H7 (cell line): ENCODE measurements around the gene GALNT18. TPM values are rescaled to one million over a fixed set of nuclear protein-coding genes. Genes with fewer than 3 reads are reported as not detected.

ENCODE experiments used
- DNase-seq: peaks from one replicate; pipeline ENCODE4 v3.0.0; 2012
- H3K27me3 ChIP-seq: 2 replicates; pipeline ENCODE4 v1.6.0; 2011; ENCODE audit warnings: mild to moderate bottlenecking, low read length; ENCODE audit not compliant: control insufficient read depth, insufficient read depth
- H3K36me3 ChIP-seq: replicated peaks from 2 replicates; pipeline ENCODE4 v1.5.1; 2011; ENCODE audit warnings: low read length; ENCODE audit not compliant: control insufficient read depth, insufficient read depth
- H3K4me3 ChIP-seq: 2 replicates; pipeline ENCODE4 v1.5.1; 2011; ENCODE audit warnings: low read depth, mild to moderate bottlenecking, control low read depth, low read length, moderate library complexity; ENCODE audit not compliant: insufficient read depth
- total RNA-seq: library from RNA; depleted of rRNA; stranded (reverse); fragments of >200 nt; shearing (Covaris generic); gene quantifications from 2 replicates; pipeline ENCODE4 v1.2.3, GENCODE V29; 2014

The GALNT18 gene
- total RNA-seq, 1 experiment from 2014 or later = 1.9 TPM

DNA sequence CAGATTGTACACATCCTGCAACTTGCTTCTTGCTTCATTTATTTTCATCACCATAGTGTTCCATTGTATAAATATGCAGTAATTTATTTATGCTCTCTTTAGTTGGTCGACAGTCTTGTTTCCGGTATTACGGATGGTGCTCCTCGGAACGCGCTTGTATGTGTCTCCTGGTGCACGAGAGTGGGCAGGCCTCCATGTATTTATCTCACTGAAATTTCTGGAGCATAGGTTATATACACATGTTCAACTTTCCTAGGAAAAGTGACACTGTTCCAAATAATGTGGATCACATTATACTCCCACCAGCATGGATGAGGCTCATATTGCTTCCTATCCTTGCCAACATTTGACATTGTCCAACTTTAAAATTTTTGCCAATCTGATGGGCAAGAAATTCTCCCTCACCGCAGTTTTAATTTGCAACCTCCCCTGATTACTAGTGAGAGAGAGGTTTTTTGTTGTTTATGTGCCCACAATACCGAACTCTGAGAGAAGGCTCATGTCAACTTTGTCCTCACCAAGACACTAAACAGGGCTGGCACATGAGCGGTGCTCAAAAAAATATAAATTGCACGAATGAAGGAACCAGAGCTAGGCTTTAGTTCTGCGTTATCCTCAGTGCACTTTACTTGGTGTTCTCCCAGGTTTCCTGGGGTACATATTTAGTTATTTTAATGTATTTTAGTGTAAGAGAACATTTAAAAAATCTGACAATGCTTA is 272.5 kb downstream of the GALNT18 start:
- Histone ChIP-seq H3K36me3 (no peaks in the 10 kb centered on the region), H3K4me3 (no peak overlapping the region), H3K27me3 (no peaks in the 10 kb centered on the region)
- no peak for DNase-seq

DNA sequence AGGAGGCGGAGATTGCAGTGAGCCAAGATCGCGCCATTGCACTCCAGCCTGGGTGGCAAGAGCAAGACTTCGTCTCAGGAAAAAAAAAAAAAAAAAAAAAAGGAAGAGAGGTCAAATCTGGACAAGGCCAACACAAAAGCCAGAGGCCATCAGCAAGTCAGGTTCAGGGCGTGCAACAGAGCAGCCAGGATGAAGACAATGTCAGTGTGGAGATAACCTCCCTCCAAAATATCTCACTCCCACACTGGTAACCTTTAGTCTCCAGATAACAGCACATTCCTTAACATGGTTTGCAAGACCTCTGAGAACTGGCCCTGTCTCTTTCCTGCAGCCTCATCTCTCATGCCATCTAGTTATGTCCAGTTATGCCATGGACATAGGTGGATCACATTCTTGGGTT is 273.5 kb downstream of the GALNT18 start:
- H3K27me3 ChIP-seq = no peaks in the 10 kb centered on the region
- H3K4me3 ChIP-seq = no peak overlapping the region
- no peaks in the 10 kb centered on the region for H3K36me3 ChIP-seq
- DNase-seq = no peak

GRCh38 chr11:11347592-11347991 is 274.2 kb downstream of the GALNT18 start:
- H3K27me3 ChIP-seq = no peaks in the 10 kb centered on the region
- no peaks in the 10 kb centered on the region for H3K36me3 ChIP-seq
- DNase-seq = no peak
- no peak overlapping the region for H3K4me3 ChIP-seq

- no peak overlapping the region for H3K4me3 ChIP-seq
- no peak for DNase-seq
- no peaks in the 10 kb centered on the region for H3K27me3 ChIP-seq
- no peaks in the 10 kb centered on the region for H3K36me3 ChIP-seq
Observed at GRCh38 chr11:11346303-11346702, 275.5 kb downstream of the GALNT18 start.

GRCh38 chr11:11345099-11345498 is 276.7 kb downstream of the GALNT18 start:
- H3K27me3 ChIP-seq = no peaks in the 10 kb centered on the region
- no peak overlapping the region for H3K4me3 ChIP-seq

DNA sequence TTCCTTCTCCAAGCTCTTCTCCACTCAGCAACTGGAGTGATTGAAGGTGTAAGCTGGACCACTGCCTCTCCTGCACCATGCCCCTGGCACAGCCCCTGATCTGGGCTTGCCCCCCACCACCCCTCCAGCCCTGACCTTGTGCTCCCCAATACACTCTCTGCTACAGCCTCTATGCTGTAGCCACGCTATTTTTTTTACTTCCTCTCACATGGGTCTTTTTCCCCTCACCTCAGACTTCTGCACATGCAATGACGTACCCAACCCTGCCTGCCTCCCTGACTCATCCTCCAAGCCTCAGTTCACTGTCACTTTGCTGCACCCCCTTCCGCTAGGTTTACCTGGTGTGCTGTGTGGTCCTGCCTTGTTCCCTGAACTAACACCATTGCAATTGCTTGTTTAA is 277.8 kb downstream of the GALNT18 start:
- H3K36me3 ChIP-seq = no peaks in the 10 kb centered on the region
- H3K4me3 ChIP-seq = no peak overlapping the region
- H3K27me3 ChIP-seq = no peaks in the 10 kb centered on the region; the same call in 1 of the 2 replicates
- DNase-seq = no peak

More at GRCh38 chr11:11345099-11345498, 276.7 kb downstream of the GALNT18 start:
- DNase-seq = no peak
- H3K36me3 ChIP-seq = no peaks in the 10 kb centered on the region

GRCh38 chr11:11338304-11338703 is 283.5 kb downstream of the GALNT18 start:
- Histone ChIP-seq H3K36me3 (no peaks in the 10 kb centered on the region), H3K4me3 (no peak overlapping the region), H3K27me3 (no peaks in the 10 kb centered on the region; the same call in 1 of the 2 replicates)
- no peak for DNase-seq

GRCh38 chr11:11336664-11337063 is 285.1 kb downstream of the GALNT18 start:
- DNase-seq = no peak
- Histone ChIP-seq H3K4me3 (no peak overlapping the region), H3K27me3 (no peaks in the 10 kb centered on the region; the same call in 1 of the 2 replicates), H3K36me3 (no peaks in the 10 kb centered on the region)

DNA sequence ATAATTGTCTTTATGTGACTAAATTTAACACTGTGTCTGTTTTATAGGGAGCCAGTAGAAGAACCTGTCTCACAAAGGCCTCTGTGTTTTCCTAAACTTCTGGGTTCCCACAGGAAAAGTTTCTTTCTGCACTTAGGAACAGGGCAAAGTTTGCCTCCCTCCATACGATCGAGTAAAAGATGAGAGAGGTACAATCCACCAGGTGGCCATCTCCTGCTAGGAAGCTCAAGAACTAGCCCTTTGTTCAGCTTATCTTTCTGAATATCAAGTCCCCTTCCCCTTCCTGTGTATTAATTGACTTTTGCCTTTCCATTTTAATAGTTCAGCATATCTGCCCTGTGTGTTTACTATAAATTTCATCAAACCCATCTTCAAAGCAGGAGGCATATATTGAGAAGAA is 286.8 kb downstream of the GALNT18 start:
- Histone ChIP-seq H3K27me3 (no peaks in the 10 kb centered on the region; the same call in 1 of the 2 replicates), H3K4me3 (no peak overlapping the region), H3K36me3 (no peaks in the 10 kb centered on the region)
- DNase-seq = peak; percentile 37

DNA sequence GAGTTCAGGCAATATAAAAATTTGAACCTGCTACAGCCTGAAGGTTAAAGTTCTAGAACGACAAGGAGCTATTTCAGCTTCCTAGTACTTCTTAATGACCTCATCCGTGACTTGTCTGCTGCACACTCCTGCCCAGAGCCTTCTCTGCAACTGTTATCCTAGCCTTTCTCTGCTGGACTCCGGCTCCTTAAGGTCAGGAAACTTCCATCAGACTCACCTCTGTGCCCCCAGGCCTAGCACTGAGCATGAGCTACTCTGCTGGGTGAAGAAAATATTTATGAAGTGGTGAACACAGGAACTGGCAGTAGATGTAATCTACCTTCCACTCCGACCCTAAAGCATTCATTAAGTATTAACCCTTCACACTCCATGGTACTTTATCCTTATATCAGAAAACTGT is 287.2 kb downstream of the GALNT18 start:
- no peak for DNase-seq
- H3K27me3 ChIP-seq = no peaks in the 10 kb centered on the region; the same call in 1 of the 2 replicates
- no peaks in the 10 kb centered on the region for H3K36me3 ChIP-seq
- H3K4me3 ChIP-seq = no peak overlapping the region

- DNase-seq = no peak
- Histone ChIP-seq H3K36me3 (no peaks in the 10 kb centered on the region), H3K27me3 (no peaks in the 10 kb centered on the region), H3K4me3 (no peak overlapping the region)
Observed at GRCh38 chr11:11332141-11332710, 289.6 kb downstream of the GALNT18 start.

DNA sequence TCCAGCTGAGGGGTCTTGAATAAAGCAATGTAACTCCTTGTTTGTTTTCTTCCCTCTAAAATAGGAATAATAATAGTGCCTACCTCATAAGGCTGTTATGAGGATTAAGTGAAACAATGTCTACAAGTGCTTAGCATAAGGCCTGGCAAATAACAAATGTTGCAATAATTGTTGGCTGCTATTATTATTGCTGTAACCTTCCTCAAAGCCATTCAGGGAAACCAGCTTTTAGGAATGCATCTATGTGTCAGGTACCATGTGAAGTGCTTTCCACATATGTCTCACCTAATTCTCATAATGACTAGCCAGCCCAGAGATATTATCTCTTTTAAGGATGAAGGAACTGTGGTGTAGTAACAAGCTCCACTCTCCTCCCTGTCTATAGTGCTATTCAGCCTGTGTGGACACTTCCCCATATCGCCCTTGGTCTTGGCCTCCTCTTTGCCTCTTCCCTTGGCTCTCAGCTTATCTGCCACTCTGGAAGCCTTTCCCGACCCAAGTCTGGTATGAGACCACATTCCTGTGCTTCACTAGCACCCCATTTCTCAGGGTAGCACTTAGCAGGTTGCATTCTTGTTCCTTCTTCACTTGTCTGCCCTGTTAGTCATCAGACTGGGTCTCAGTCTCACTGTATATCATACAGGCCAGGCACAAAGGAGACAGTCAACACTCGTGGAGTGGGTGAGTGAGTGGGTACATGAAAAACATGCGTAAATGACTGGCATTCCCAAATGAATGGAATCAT is 292.6 kb downstream of the GALNT18 start:
- no peak for DNase-seq
- no peaks in the 10 kb centered on the region for H3K27me3 ChIP-seq
- H3K4me3 ChIP-seq = no peak overlapping the region
- H3K36me3 ChIP-seq = no peaks in the 10 kb centered on the region

GRCh38 chr11:11324090-11324489 is 297.7 kb downstream of the GALNT18 start:
- Histone ChIP-seq H3K36me3 (no peaks in the 10 kb centered on the region), H3K27me3 (no peaks in the 10 kb centered on the region), H3K4me3 (no peak overlapping the region)
- DNase-seq = no peak

DNA sequence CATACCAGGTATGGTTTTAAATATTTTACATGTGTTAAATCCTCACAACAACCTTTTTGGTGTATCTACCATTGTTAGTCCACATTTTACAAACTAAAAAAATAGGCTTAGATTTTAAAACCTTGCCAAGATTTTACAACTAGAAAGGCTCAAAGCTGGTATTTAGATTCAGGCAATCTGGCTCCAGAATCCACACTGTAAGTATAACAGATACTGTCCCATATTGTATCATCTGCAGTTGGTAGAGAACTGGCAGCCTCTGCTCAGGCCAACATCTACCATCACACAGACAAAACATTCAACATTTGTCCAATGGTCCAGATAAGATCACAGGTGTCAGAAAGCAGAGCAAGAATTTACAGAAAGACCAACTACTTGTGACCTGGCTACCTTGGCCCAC is 299.7 kb downstream of the GALNT18 start:
- DNase-seq = no peak
- H3K27me3 ChIP-seq = no peaks in the 10 kb centered on the region
- H3K36me3 ChIP-seq = no peaks in the 10 kb centered on the region

DNA sequence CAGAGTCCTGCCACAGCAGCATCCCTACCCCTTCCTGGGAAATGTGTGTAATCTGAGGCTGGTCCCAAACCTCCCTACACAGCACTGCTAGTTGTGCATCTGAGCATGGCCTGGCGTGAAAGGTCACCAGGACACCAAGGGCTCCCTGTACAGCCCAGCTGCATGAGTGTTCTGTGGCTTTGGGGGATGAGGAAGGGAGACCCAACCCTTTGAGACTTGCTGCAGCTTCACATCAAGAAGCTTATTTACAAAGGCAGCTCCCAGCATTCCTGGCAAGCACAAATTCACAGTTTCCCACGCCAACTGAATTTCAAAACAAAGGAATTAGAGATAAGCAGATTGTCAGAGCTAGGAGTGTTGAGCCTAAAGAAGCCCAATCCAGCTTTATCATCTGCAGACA is 301.0 kb downstream of the GALNT18 start:
- Histone ChIP-seq H3K27me3 (no peaks in the 10 kb centered on the region), H3K4me3 (no peak overlapping the region), H3K36me3 (no peaks in the 10 kb centered on the region)
- DNase-seq = no peak

More for the DNA sequence above, 299.7 kb downstream of the GALNT18 start:
- no peak overlapping the region for H3K4me3 ChIP-seq
